A673 (cell line): ENCODE measurements around the gene PADI3. TPM values are rescaled to one million over a fixed set of nuclear protein-coding genes. Genes with fewer than 3 reads are reported as not detected.
"Not testable (repeated sequence)": the region's sequence is repeated elsewhere in the genome, so short reads cannot be mapped to it uniquely, and the experiment has no call there.

Experiments used
- BruUV-seq: library from RNA; stranded (reverse); fragments of 400-500 nt; replicated peaks from 2 replicates; lab custom pipeline; 2021; lab: Mats Ljungman, UMichigan
- CTCF ChIA-PET: fragments of 300-600 bp; sonication (Branson Sonifier 250); formaldehyde crosslinking; loops from one replicate; lab custom pipeline; 2022; ENCODE audit warnings: antibody characterized with exemption; lab: Charles Lee
- POLR2A ChIA-PET: fragments of 300-600 bp; sonication (Branson Sonifier 250); formaldehyde crosslinking; loops from one replicate; lab custom pipeline; 2022; ENCODE audit warnings: antibody characterized with exemption; ENCODE audit not compliant: low non-redundant PET; lab: Charles Lee
- DNase-seq: peaks from one replicate; pipeline ENCODE4 v3.0.0-alpha.2; 2015; ENCODE audit warnings: low spot score
- H3K27ac ChIP-seq: fragments of 200-600 bp; sonication (generic); 2 replicates; pipeline ENCODE4 v1.5.1; 2016; ENCODE audit warnings: mixed run types, low read depth, mild to moderate bottlenecking, mixed read lengths, antibody characterized with exemption, low read length; ENCODE audit not compliant: poor library complexity, severe bottlenecking
- H3K27me3 ChIP-seq: fragments of 200-600 bp; sonication (generic); replicated peaks from 2 replicates; pipeline ENCODE4 v1.6.1; 2017; ENCODE audit warnings: mixed run types, low read depth, mild to moderate bottlenecking, mixed read lengths, antibody characterized with exemption, low read length; ENCODE audit not compliant: insufficient read depth, poor library complexity
- H3K36me3 ChIP-seq: fragments of 200-600 bp; sonication (generic); 2 replicates; pipeline ENCODE4 v1.6.1; 2016; ENCODE audit warnings: mixed run types, mild to moderate bottlenecking, mixed read lengths, antibody characterized with exemption, low read length; ENCODE audit not compliant: insufficient read depth, poor library complexity, severe bottlenecking
- H3K4me1 ChIP-seq: fragments of 200-600 bp; sonication (generic); 2 replicates; pipeline ENCODE4 v1.6.1; 2017; ENCODE audit warnings: mixed run types, mild to moderate bottlenecking, mixed read lengths, antibody characterized with exemption, low read length; ENCODE audit not compliant: insufficient read depth, poor library complexity, severe bottlenecking
- H3K4me3 ChIP-seq: fragments of 200-600 bp; sonication (generic); 2 replicates; pipeline ENCODE4 v1.5.1; 2016; ENCODE audit warnings: low read depth, mixed run types, mild to moderate bottlenecking, mixed read lengths, low read length; ENCODE audit not compliant: poor library complexity, severe bottlenecking
- H3K9me3 ChIP-seq: fragments of 200-600 bp; sonication (generic); 2 replicates; pipeline ENCODE4 v1.6.1; 2016; ENCODE audit warnings: mixed run types, low read depth, mild to moderate bottlenecking, mixed read lengths, antibody characterized with exemption, low read length; ENCODE audit not compliant: poor library complexity, severe bottlenecking
- CTCF ChIP-seq: fragments of 300-800, 200-600 bp; sonication (generic); conservative IDR thresholded peaks from 2 replicates; pipeline ENCODE4 v1.5.1; 2017; ENCODE audit warnings: low read depth, mild to moderate bottlenecking, antibody characterized with exemption, low read length, moderate library complexity, mixed read lengths
- EZH2 ChIP-seq: fragments of 200-600 bp; sonication (generic); IDR thresholded peaks from 2 replicates; pipeline ENCODE4 v1.6.1; 2017; ENCODE audit warnings: borderline replicate concordance, low read depth, mild to moderate bottlenecking, mixed read lengths, antibody characterized with exemption, low read length; ENCODE audit not compliant: poor library complexity, severe bottlenecking
- intact Hi-C: fragments of 100-400 bp; cut with micrococcal nuclease; formaldehyde crosslinking; loops from one replicate; pipeline ENCODE4 v1.10.0; 2022; ENCODE audit not compliant: unreplicated experiment
- total RNA-seq: library from RNA; stranded (reverse); gene quantifications from 2 replicates; pipeline ENCODE4 v1.2.3, GENCODE V29; 2021

PADI3 gene
- total RNA-seq, 1 experiment from 2014 or later: 0.26 TPM

DNA sequence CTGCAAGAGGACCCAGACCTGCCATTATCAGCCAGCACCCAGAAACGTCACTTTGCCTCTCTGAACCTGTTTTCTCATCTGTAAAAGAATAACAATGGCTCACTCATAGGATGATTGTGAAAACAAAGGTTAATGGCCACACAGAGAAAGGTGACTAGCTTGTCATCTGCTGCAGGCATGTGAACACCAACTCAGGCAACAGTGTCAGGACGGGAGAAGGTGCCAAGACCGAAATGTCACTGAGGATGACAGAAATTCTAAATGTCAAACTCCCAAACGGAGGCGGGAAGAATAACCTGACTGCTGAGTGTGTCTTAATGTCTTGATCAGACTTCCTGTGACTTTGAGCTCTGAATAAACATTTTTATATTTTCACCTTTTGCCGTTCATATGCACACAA lies 69.4 kb downstream of the PADI3 start:
- POLR2A ChIA-PET: no interaction called here
- DNase-seq: no peak
- H3K9me3 ChIP-seq: no peaks in the 10 kb centered on the region
- no peaks in the 10 kb centered on the region for H3K27me3 ChIP-seq
- H3K4me3 ChIP-seq: no peak overlapping the region
- TF ChIP-seq CTCF: no peak
- intact Hi-C loops: no loop called here
- BruUV-seq: no TSS peak
- H3K27ac ChIP-seq: no peak overlapping the region
- CTCF ChIA-PET: no interaction called here
- no peaks in the 10 kb centered on the region for H3K4me1 ChIP-seq
- H3K36me3 ChIP-seq: no peaks in the 10 kb centered on the region

DNA sequence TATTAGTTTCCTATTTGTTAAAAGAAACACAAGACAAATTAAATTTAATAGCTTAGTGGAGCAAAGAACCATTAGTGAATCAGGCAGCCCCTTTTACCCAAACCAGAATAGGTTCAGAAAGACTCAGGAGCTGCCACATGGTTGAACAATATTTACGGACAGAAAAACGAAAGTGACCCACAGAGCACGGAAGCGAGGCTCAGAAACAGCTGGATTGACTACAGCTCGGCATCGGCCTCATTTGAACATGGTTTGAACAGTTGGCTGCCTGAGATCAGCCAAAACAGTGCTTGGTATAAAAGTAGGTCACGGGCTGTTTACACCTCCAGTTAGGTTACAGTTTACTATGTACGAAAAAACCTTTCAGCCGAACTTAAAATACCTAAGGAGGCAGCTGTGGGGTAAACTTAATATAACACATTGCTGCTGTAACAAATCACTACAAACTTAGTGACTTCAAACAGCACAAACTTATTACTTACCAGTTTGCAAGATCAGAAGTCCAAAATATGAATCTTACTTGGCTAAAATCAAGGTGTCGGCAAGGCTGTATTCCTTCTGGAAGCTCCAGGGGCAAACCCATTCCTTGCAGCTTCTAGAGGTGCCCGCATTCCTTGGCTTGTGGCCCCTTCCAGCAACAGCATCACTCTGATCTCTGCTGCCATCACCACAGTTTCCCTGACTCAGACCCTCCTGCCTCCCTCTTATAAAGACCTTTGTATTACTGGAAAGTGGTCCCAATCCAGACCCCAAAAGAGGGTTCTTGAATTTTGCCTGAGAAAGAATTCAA lies 70.9 kb downstream of the PADI3 start:
- intact Hi-C loops: no loop called here
- ChIA-PET POLR2A (no interaction called here), CTCF (no interaction called here)
- H3K27me3 ChIP-seq: no peaks in the 10 kb centered on the region
- no peaks in the 10 kb centered on the region for H3K4me1 ChIP-seq
- no peaks in the 10 kb centered on the region for H3K9me3 ChIP-seq
- no peak for DNase-seq
- TF ChIP-seq CTCF (no peak), EZH2 (no peak)
- BruUV-seq: no TSS peak
- no peaks in the 10 kb centered on the region for H3K36me3 ChIP-seq
- H3K27ac ChIP-seq: no peak overlapping the region
- no peak overlapping the region for H3K4me3 ChIP-seq

- POLR2A ChIA-PET, H3K36me3 ChIP-seq, H3K27ac ChIP-seq, intact Hi-C loops, CTCF ChIA-PET, H3K27me3 ChIP-seq, H3K4me1 ChIP-seq, H3K9me3 ChIP-seq, H3K4me3 ChIP-seq, DNase-seq, BruUV-seq: not testable (repeated sequence)
These were observed 73.0 kb downstream of the PADI3 start for GRCh38 chr1:17321857-17322390.

DNA sequence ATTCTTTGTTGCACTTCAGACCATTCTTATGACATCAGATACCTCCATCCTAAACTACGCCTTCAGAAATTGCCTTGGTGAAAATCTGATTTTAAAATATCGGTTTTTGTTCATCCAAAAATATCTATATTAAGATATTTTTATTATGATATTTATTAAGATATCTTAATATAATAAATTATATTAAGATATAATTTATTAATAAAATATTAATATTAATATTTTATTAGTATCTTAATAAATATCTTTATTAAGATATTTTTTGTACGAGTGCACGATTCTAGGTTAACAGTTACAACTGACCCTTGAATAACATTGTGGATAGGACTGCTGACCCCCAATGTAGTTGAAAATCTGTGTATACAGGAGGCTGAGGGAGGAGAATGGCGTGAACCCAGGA lies 80.0 kb downstream of the PADI3 start:
- CTCF ChIA-PET: no interaction called here
- Histone ChIP-seq H3K27ac (no peak overlapping the region), H3K4me1 (no peaks in the 10 kb centered on the region), H3K36me3 (no peaks in the 10 kb centered on the region), H3K27me3 (no peaks in the 10 kb centered on the region), H3K9me3 (no peaks in the 10 kb centered on the region), H3K4me3 (no peak overlapping the region)
- POLR2A ChIA-PET: no interaction called here
- no peak for DNase-seq
- no peak for TF ChIP-seq CTCF
- no peak for TF ChIP-seq EZH2
- no TSS peak for BruUV-seq
- intact Hi-C loops: no loop called here
